HepG2 (cell line): ENCODE results near the gene DSTN. TPM values are rescaled to one million over a fixed set of nuclear protein-coding genes. Genes with fewer than 3 reads are reported as not detected.
A peak's percentile ranks its signal among the peaks of the same experiment; 100 is the strongest.

Experiments used
- ATAC-seq: fragments of 200-7000 bp; cut with Tn5 transposase; 3 replicates; pipeline ENCODE4 v1.9.1; 2020; ENCODE audit warnings: mild to moderate bottlenecking, moderate library complexity
- BruUV-seq: library from RNA; stranded (reverse); fragments of 400-500 nt; replicated peaks from 2 replicates; lab custom pipeline; 2021; lab: Mats Ljungman, UMichigan
- CTCF ChIA-PET: fragments of 300-600 bp; formaldehyde crosslinking; extraction: SDS; loops from one replicate; lab custom pipeline; 2021; ENCODE audit warnings: low total read pairs, inconsistent platforms, low intra/inter-chr PET ratio; lab: Yijun Ruan, JAX
- POLR2A ChIA-PET: fragments of 350-600 bp; sonication (Branson Sonifier 250); formaldehyde crosslinking; loops from one replicate; lab custom pipeline; 2020; ENCODE audit warnings: antibody characterized with exemption, inconsistent platforms; lab: Yijun Ruan, JAX
- DNase-seq: peaks from one replicate; pipeline ENCODE4 v3.0.0-alpha.2; 2015; ENCODE audit warnings: low spot score
- FAIRE-seq: peaks from 3 replicates; lab custom pipeline; 2011; peaks lifted over from hg19 to GRCh38; lab: Jason Lieb, UNC
- H2AFZ ChIP-seq: one replicate; pipeline ENCODE4 v1.6.1; 2011; ENCODE audit warnings: low read length, inconsistent platforms
- H3K27ac ChIP-seq: fragments of 300-600 bp; 3 replicates; pipeline ENCODE4 v1.8.0; 2011; ENCODE audit warnings: mixed run types, mild to moderate bottlenecking, mixed read lengths, low read length, inconsistent platforms; ENCODE audit not compliant: insufficient read depth; ENCODE audit errors: extremely low read length
- H3K27me3 ChIP-seq, 2 experiments: fragments of 200-600 bp in 1 of 2; 2 replicates in 1 of 2; 3 replicates in 1 of 2; pipeline versions ENCODE4 v1.6.0 to v1.8.0; 2011; ENCODE audit warnings: low read length in 2 of 2, mild to moderate bottlenecking in 2 of 2, moderate library complexity in 2 of 2, inconsistent platforms in 1 of 2; ENCODE audit not compliant: insufficient read depth in 2 of 2, control insufficient read depth in 1 of 2
- H3K36me3 ChIP-seq, 2 experiments: fragments of 200-600 bp in 1 of 2; replicated peaks in 1 of 2; 2 replicates in 1 of 2; 3 replicates in 1 of 2; pipeline versions ENCODE4 v1.5.1 to v1.8.0; 2011; ENCODE audit warnings: low read length in 2 of 2, inconsistent platforms in 1 of 2; ENCODE audit not compliant: insufficient read depth in 2 of 2, control insufficient read depth in 1 of 2
- H3K4me1 ChIP-seq: 2 replicates; pipeline ENCODE4 v1.5.1; 2012; ENCODE audit warnings: low read length, inconsistent platforms; ENCODE audit not compliant: insufficient read depth
- H3K4me2 ChIP-seq: 2 replicates; pipeline ENCODE4 v1.6.0; 2011; ENCODE audit warnings: low read depth, low read length, inconsistent platforms
- H3K4me3 ChIP-seq, 3 experiments: fragments of 200-600 bp in 1 of 3; sonication (generic), shearing (Covaris generic) in 1 of 3; replicated peaks in 1 of 3; 2 replicates each; pipeline ENCODE4 v1.5.1; 2011 to 2016; ENCODE audit warnings: low read length in 3 of 3, inconsistent platforms in 2 of 3, low read depth in 2 of 3, mild to moderate bottlenecking in 2 of 3, control low read depth in 1 of 3, mixed read lengths in 1 of 3; ENCODE audit not compliant: insufficient read depth in 1 of 3
- H3K79me2 ChIP-seq: one replicate; pipeline ENCODE4 v1.6.1; 2011; ENCODE audit warnings: low read length, inconsistent platforms; ENCODE audit not compliant: insufficient read depth
- H3K9ac ChIP-seq: 2 replicates; pipeline ENCODE4 v1.6.0; 2011; ENCODE audit warnings: mild to moderate bottlenecking, low read depth, low read length, inconsistent platforms; ENCODE audit not compliant: insufficient read depth
- H3K9me3 ChIP-seq: 2 replicates; pipeline ENCODE4 v1.5.1; 2012; ENCODE audit warnings: mild to moderate bottlenecking, low read length
- H4K20me1 ChIP-seq: 2 replicates; pipeline ENCODE4 v1.6.0; 2011; ENCODE audit warnings: inconsistent platforms, mild to moderate bottlenecking, low read length, moderate library complexity; ENCODE audit not compliant: insufficient read depth
- AGO2 ChIP-seq: fragments of 200-400 bp; formaldehyde crosslinking; optimal IDR thresholded peaks from 2 replicates; pipeline ENCODE3; 2017; ENCODE audit warnings: mild to moderate bottlenecking, low read depth, low read length, moderate library complexity
- ARID5B ChIP-seq: IDR thresholded peaks from 2 replicates; pipeline ENCODE4 v1.4.0; 2020; ENCODE audit warnings: mild to moderate bottlenecking, missing genetic modification reagents
- CHD4 ChIP-seq: fragments of 200-600 bp; sonication (generic); IDR thresholded peaks from 2 replicates; pipeline ENCODE4 v1.7.0; 2017; ENCODE audit warnings: mild to moderate bottlenecking, low read length, borderline replicate concordance
- CREB3 ChIP-seq: sonication (generic); formaldehyde crosslinking; IDR thresholded peaks from 2 replicates; pipeline ENCODE4 v1.5.0; 2020; ENCODE audit warnings: missing genetic modification reagents
- DR1 ChIP-seq: sonication (generic); formaldehyde crosslinking; IDR thresholded peaks from 2 replicates; pipeline ENCODE4 v1.8.0; 2021; ENCODE audit warnings: mild to moderate bottlenecking, missing genetic modification reagents, inconsistent platforms
- NPAS2 ChIP-seq: sonication (generic); formaldehyde crosslinking; IDR thresholded peaks from 2 replicates; pipeline ENCODE4 v1.8.0; 2022; ENCODE audit warnings: mild to moderate bottlenecking, missing genetic modification reagents, borderline replicate concordance
- POLR2AphosphoS5 ChIP-seq: IDR thresholded peaks from 2 replicates; pipeline ENCODE4 v1.6.1; 2012; ENCODE audit warnings: low read depth, low read length
- RBM22 ChIP-seq: fragments of 200-400 bp; formaldehyde crosslinking; optimal IDR thresholded peaks from 2 replicates; pipeline ENCODE3; 2017; ENCODE audit warnings: mild to moderate bottlenecking, low read length, moderate library complexity
- ZBTB20 ChIP-seq: sonication (generic); formaldehyde crosslinking; IDR thresholded peaks from 2 replicates; pipeline ENCODE4 v1.8.1; 2023; ENCODE audit warnings: missing genetic modification reagents, low read depth, mild to moderate bottlenecking, borderline replicate concordance
- ZFX ChIP-seq: sonication (generic); formaldehyde crosslinking; IDR thresholded peaks from 2 replicates; pipeline ENCODE4 v1.4.0; 2020; ENCODE audit warnings: mild to moderate bottlenecking, low read depth, missing genetic modification reagents, moderate library complexity
- ZFYVE20 ChIP-seq: sonication (generic); formaldehyde crosslinking; IDR thresholded peaks from 2 replicates; pipeline ENCODE4 v1.8.0; 2023; ENCODE audit warnings: low read depth, mild to moderate bottlenecking, moderate library complexity, missing genetic modification reagents, borderline replicate concordance
- ZMYM3 ChIP-seq: sonication (generic); formaldehyde crosslinking; IDR thresholded peaks from 2 replicates; pipeline ENCODE4 v1.5.1; 2020; ENCODE audit warnings: mild to moderate bottlenecking, missing genetic modification reagents
- ZNF235 ChIP-seq: sonication (generic); formaldehyde crosslinking; IDR thresholded peaks from 2 replicates; pipeline ENCODE4 v1.8.1; 2023; ENCODE audit warnings: mild to moderate bottlenecking, missing genetic modification reagents, borderline replicate concordance
- ZNF280D ChIP-seq: sonication (generic); formaldehyde crosslinking; IDR thresholded peaks from 2 replicates; pipeline ENCODE4 v1.5.1; 2020; ENCODE audit warnings: mild to moderate bottlenecking, missing genetic modification reagents
- ZNF367 ChIP-seq: sonication (generic); formaldehyde crosslinking; IDR thresholded peaks from 2 replicates; pipeline ENCODE4 v1.4.0; 2020; ENCODE audit warnings: missing genetic modification reagents, borderline replicate concordance
- ZNF510 ChIP-seq: sonication (generic); formaldehyde crosslinking; IDR thresholded peaks from 2 replicates; pipeline ENCODE4 v1.4.0; 2020; ENCODE audit warnings: low read depth, mild to moderate bottlenecking, missing genetic modification reagents
- ZNF550 ChIP-seq: sonication (generic); formaldehyde crosslinking; IDR thresholded peaks from 2 replicates; pipeline ENCODE4 v1.4.0; 2020; ENCODE audit warnings: mild to moderate bottlenecking, missing genetic modification reagents, borderline replicate concordance
- ZNF841 ChIP-seq: sonication (generic); formaldehyde crosslinking; IDR thresholded peaks from 2 replicates; pipeline ENCODE4 v1.8.1; 2023; ENCODE audit warnings: missing genetic modification reagents, borderline replicate concordance
- WGBS: methylation state at CpG from one replicate; pipeline ENCODE4 v1.1.6; 2017; ENCODE audit warnings: low lambda C conversion rate; 5-methylcytosine and 5-hydroxymethylcytosine counted together
- in situ Hi-C: cut with HindIII; loops from 2 replicates; pipeline ENCODE4 v1.10.0; 2017; ENCODE audit warnings: low pct_unique_long_range_greater_than_20kb; ENCODE audit not compliant: extremely low pct_ligation_motif_present
- intact Hi-C: fragments of 100-400 bp; cut with micrococcal nuclease; formaldehyde crosslinking; loops from one replicate; pipeline ENCODE4 v1.10.0; 2022; ENCODE audit not compliant: unreplicated experiment
- polyA plus RNA-seq, 8 experiments: library from polyadenylated mRNA; depleted of rRNA in 3 of 8; stranded (reverse) in 7 of 8; unstranded in 1 of 8; fragments of >200 nt; fragmentation: Illumina TruSeq in 4 of 8; extraction: Trizol in 4 of 8; gene quantifications; 2 replicates each; pipeline versions ENCODE4 v1.2.1 to v1.2.3, GENCODE V29; 2011 to 2016; ENCODE audit warnings: low read depth in 4 of 8, missing spikeins in 1 of 8, mixed read lengths in 1 of 8; ENCODE audit not compliant: insufficient read depth in 1 of 8
- total RNA-seq, 5 experiments: library from RNA; depleted of rRNA; stranded (reverse); fragments of >200 nt; fragmentation: Illumina TruSeq; extraction: Trizol; gene quantifications; 2 replicates each; pipeline ENCODE4 v1.2.3, GENCODE V29; 2016; ENCODE audit warnings: low read depth in 1 of 5

DSTN gene
- total and polyA plus RNA-seq, 2 of the 13 experiments (the other 11 are each of a cell fraction or from before 2014, with no cell fraction given) = 27.6 to 106 TPM

GRCh38 chr20:17658648-17658993 lies 88.7 kb downstream of the DSTN start:
- H4K20me1 ChIP-seq = peaks cover 93% of the 10 kb centered on the region
- H2AFZ ChIP-seq = no peak overlapping the region
- no peak overlapping the region for H3K4me2 ChIP-seq
- FAIRE-seq (no peak), DNase-seq (no peak), ATAC-seq (no peak)
- no peaks in the 10 kb centered on the region for H3K27me3 ChIP-seq
- no TSS peak for BruUV-seq
- H3K36me3 ChIP-seq = peaks cover 52 to 73% of the 10 kb centered on the region in 2 experiments
- H3K4me1 ChIP-seq = peaks cover 34% of the 10 kb centered on the region
- peaks cover 84% of the 10 kb centered on the region for H3K79me2 ChIP-seq
- intact Hi-C loops (loop anchor here (5.0 kb wide), 1 partner anchor 239 kb away; no protein-coding TSS in a partner anchor), in situ Hi-C loops (no loop called here)
- CTCF ChIA-PET = no interaction called here
- POLR2A ChIA-PET = no interaction called here
- no peak overlapping the region for H3K4me3 ChIP-seq
- H3K9ac ChIP-seq = no peak overlapping the region
- H3K9me3 ChIP-seq = no peaks in the 10 kb centered on the region
- 96% methylated on average over 2 of the region's 2 CpGs for WGBS
- H3K27ac ChIP-seq = no peak overlapping the region
- TF ChIP-seq DR1 (CRISPR knock-in tag) = no peak
- TF ChIP-seq AGO2 = no peak
- TF ChIP-seq NPAS2 (CRISPR knock-in tag) = no peak
- TF ChIP-seq CREB3 (CRISPR knock-in tag) = no peak
- peak; percentile 2; the same call in 1 of the 2 replicates for TF ChIP-seq ZNF280D (CRISPR knock-in tag)
- TF ChIP-seq ZNF841 (CRISPR knock-in tag) = no peak
- TF ChIP-seq ZMYM3 (CRISPR knock-in tag) = peak; percentile 7; the same call in 1 of the 2 replicates
- 0 out of 2 replicates have a peak, but pooled peaks have one; percentile 1 for TF ChIP-seq CHD4
- no peak for TF ChIP-seq ZBTB20 (CRISPR knock-in tag)
- no peak for TF ChIP-seq ZNF550 (CRISPR knock-in tag)
- 0 out of 2 replicates have a peak, but pooled peaks have one; percentile 29 for TF ChIP-seq ZNF235
- TF ChIP-seq ZFYVE20 = no peak
- TF ChIP-seq POLR2AphosphoS5 = no peak; the same call in 1 of the 2 replicates
- no peak for TF ChIP-seq ZNF510 (CRISPR knock-in tag)
- TF ChIP-seq RBM22 = peak; percentile 92
- TF ChIP-seq ARID5B (CRISPR knock-in tag) = no peak
- no peak for TF ChIP-seq ZFX
- no peak for TF ChIP-seq ZNF367
